HG02798 (cell line): ENCODE data around the gene RANBP1.

Experiments
- ATAC-seq: cut with Tn5 transposase; IDR thresholded peaks from one replicate; pipeline ENCODE4 v1.9.1; 2021; ENCODE audit warnings: mild to moderate bottlenecking; ENCODE audit not compliant: unreplicated experiment, poor library complexity

The RANBP1 gene

GRCh38 chr22:20133930-20134549, 18.1 kb downstream of the RANBP1 start:
- ATAC-seq, result no peak

- ATAC-seq, result no peak
Observed at GRCh38 chr22:20135265-20135664, 19.4 kb downstream of the RANBP1 start.

- no peak for ATAC-seq
Observed at GRCh38 chr22:20135806-20136602, 20.1 kb downstream of the RANBP1 start.

GRCh38 chr22:20136603-20136873, 20.6 kb downstream of the RANBP1 start:
- no peak for ATAC-seq

- no peak for ATAC-seq
Observed at GRCh38 chr22:20137113-20137512, 21.2 kb downstream of the RANBP1 start.

GRCh38 chr22:20137671-20138416, 21.9 kb downstream of the RANBP1 start:
- no peak for ATAC-seq

- ATAC-seq, result no peak
Observed at GRCh38 chr22:20138417-20138738, 22.5 kb downstream of the RANBP1 start.

GRCh38 chr22:20138868-20139267, 23.0 kb downstream of the RANBP1 start:
- no peak for ATAC-seq

- no peak for ATAC-seq
Observed at GRCh38 chr22:20139391-20140106, 23.6 kb downstream of the RANBP1 start.

- ATAC-seq, result no peak
Observed at GRCh38 chr22:20140107-20140445, 24.2 kb downstream of the RANBP1 start.

- no peak for ATAC-seq
Observed at GRCh38 chr22:20140521-20140964, 24.6 kb downstream of the RANBP1 start.

GRCh38 chr22:20141186-20142077, 25.5 kb downstream of the RANBP1 start:
- no peak for ATAC-seq

GRCh38 chr22:20142711-20143621, 27.1 kb downstream of the RANBP1 start:
- ATAC-seq, result no peak

GRCh38 chr22:20143883-20144665, 28.2 kb downstream of the RANBP1 start:
- ATAC-seq, result no peak

GRCh38 chr22:20145206-20145831, 29.4 kb downstream of the RANBP1 start:
- ATAC-seq, result no peak

GRCh38 chr22:20145832-20146223, 29.9 kb downstream of the RANBP1 start:
- no peak for ATAC-seq

- ATAC-seq, result peak; percentile 46
Observed at GRCh38 chr22:20146777-20147176, 30.9 kb downstream of the RANBP1 start.
